Osteocyte (in vitro differentiated cells): ENCODE data around the gene PMEPA1. TPM values are rescaled to one million over a fixed set of nuclear protein-coding genes. Genes with fewer than 3 reads are reported as not detected.
A peak's percentile ranks its signal among the peaks of the same experiment; 100 is the strongest.

Experiments
- DNase-seq: peaks from one replicate; pipeline ENCODE4 v3.0.0; 2021; ENCODE audit warnings: mixed read lengths; ENCODE audit not compliant: unreplicated experiment; ENCODE audit errors: extremely low spot score
- H3K27ac Mint-ChIP-seq: one replicate; pipeline ENCODE4 v1.8.0; 2021; ENCODE audit warnings: mild to moderate bottlenecking, mixed read lengths; ENCODE audit not compliant: unreplicated experiment
- H3K27me3 Mint-ChIP-seq: one replicate; pipeline ENCODE4 v1.8.0; 2021; ENCODE audit warnings: mixed read lengths; ENCODE audit not compliant: unreplicated experiment
- H3K36me3 Mint-ChIP-seq: one replicate; pipeline ENCODE4 v1.8.0; 2021; ENCODE audit warnings: mixed read lengths; ENCODE audit not compliant: unreplicated experiment
- H3K4me1 Mint-ChIP-seq: one replicate; pipeline ENCODE4 v1.8.0; 2021; ENCODE audit warnings: mixed read lengths; ENCODE audit not compliant: unreplicated experiment
- H3K4me3 Mint-ChIP-seq: one replicate; pipeline ENCODE4 v1.8.0; 2021; ENCODE audit warnings: mild to moderate bottlenecking, moderate library complexity, mixed read lengths; ENCODE audit not compliant: unreplicated experiment
- H3K9me3 Mint-ChIP-seq: one replicate; pipeline ENCODE4 v1.8.0; 2021; ENCODE audit warnings: mixed read lengths; ENCODE audit not compliant: unreplicated experiment
- CTCF ChIP-seq: fragments of 200-600 bp; sonication (generic); IDR thresholded peaks from 2 replicates; pipeline ENCODE4 v1.5.0; 2021; ENCODE audit warnings: antibody characterized with exemption, mild to moderate bottlenecking, moderate library complexity
- total RNA-seq: library from RNA; stranded (reverse); gene quantifications from 2 replicates; pipeline ENCODE4 v1.2.1, GENCODE V29; 2021

PMEPA1 gene
- total RNA-seq, 1 donor from 2014 or later = 24.1 TPM

GRCh38 chr20:57654998-57655808 lies 54.6 kb downstream of the PMEPA1 start:
- H3K27ac Mint-ChIP-seq = no peak overlapping the region
- H3K4me3 Mint-ChIP-seq = no peak overlapping the region
- H3K9me3 Mint-ChIP-seq = no peaks in the 10 kb centered on the region
- no peak for TF ChIP-seq CTCF
- peaks cover 30% of the 10 kb centered on the region for H3K36me3 Mint-ChIP-seq
- no peaks in the 10 kb centered on the region for H3K27me3 Mint-ChIP-seq
- DNase-seq = peak; percentile 80
- H3K4me1 Mint-ChIP-seq = peaks cover 1% of the 10 kb centered on the region

GRCh38 chr20:57654363-57654997 lies 55.3 kb downstream of the PMEPA1 start:
- H3K4me3 Mint-ChIP-seq = no peak overlapping the region
- H3K9me3 Mint-ChIP-seq = no peaks in the 10 kb centered on the region
- H3K27ac Mint-ChIP-seq = no peak overlapping the region
- peaks cover 1% of the 10 kb centered on the region for H3K4me1 Mint-ChIP-seq
- no peaks in the 10 kb centered on the region for H3K27me3 Mint-ChIP-seq
- TF ChIP-seq CTCF = peak; percentile 92
- peaks cover 29% of the 10 kb centered on the region for H3K36me3 Mint-ChIP-seq
- DNase-seq = peak; percentile 81

GRCh38 chr20:57653910-57654309 lies 55.9 kb downstream of the PMEPA1 start:
- H3K27ac Mint-ChIP-seq = no peak overlapping the region

GRCh38 chr20:57653546-57653900 lies 56.3 kb downstream of the PMEPA1 start:
- Mint-ChIP-seq H3K4me1 (peaks cover 1% of the 10 kb centered on the region), H3K27me3 (no peaks in the 10 kb centered on the region), H3K27ac (no peak overlapping the region), H3K9me3 (no peaks in the 10 kb centered on the region), H3K36me3 (peaks cover 26% of the 10 kb centered on the region), H3K4me3 (no peak overlapping the region)
- TF ChIP-seq CTCF = no peak
- peak; percentile 68 for DNase-seq

More at GRCh38 chr20:57653910-57654309, 55.9 kb downstream of the PMEPA1 start:
- Mint-ChIP-seq H3K4me1 (peaks cover 1% of the 10 kb centered on the region), H3K9me3 (no peaks in the 10 kb centered on the region), H3K27me3 (no peaks in the 10 kb centered on the region), H3K36me3 (peaks cover 27% of the 10 kb centered on the region), H3K4me3 (no peak overlapping the region)
- no peak for TF ChIP-seq CTCF
- DNase-seq = no peak
